GM12878 (cell line): ENCODE results near the gene FKBP14.

Source experiments
- CHD2 ChIP-seq: IDR thresholded peaks from 2 replicates; pipeline ENCODE4 v1.6.1; 2011; ENCODE audit warnings: low read depth, low read length, improper control_type of control experiment, borderline replicate concordance
- EP300 ChIP-seq, 2 experiments: fragments of 150-350 bp in 1 of 2; IDR thresholded peaks; 2 replicates each; pipeline ENCODE4 v1.6.1; 2011 to 2012; ENCODE audit warnings: low read depth in 2 of 2, low read length in 2 of 2, borderline replicate concordance in 1 of 2, improper control_type of control experiment in 1 of 2, inconsistent platforms in 1 of 2; ENCODE audit not compliant: control insufficient read depth in 1 of 2
- NFIC ChIP-seq: IDR thresholded peaks from 2 replicates; pipeline ENCODE4 v1.6.1; 2012; ENCODE audit warnings: low read depth, mild to moderate bottlenecking, inconsistent platforms, low read length, moderate library complexity
- PRDM15 ChIP-seq: fragments of 450-650 bp; formaldehyde crosslinking; IDR thresholded peaks from 2 replicates; pipeline ENCODE4 v1.4.0; 2020; ENCODE audit warnings: mild to moderate bottlenecking, moderate library complexity
- RCOR1 ChIP-seq: conservative IDR thresholded peaks from 2 replicates; pipeline ENCODE4 v1.6.1; 2012; ENCODE audit warnings: low read depth, low read length, improper control_type of control experiment
- SKIL ChIP-seq: fragments of 450-650 bp; IDR thresholded peaks from 2 replicates; pipeline ENCODE4 v1.6.1; 2017; ENCODE audit warnings: mild to moderate bottlenecking, low read depth, inconsistent platforms; ENCODE audit not compliant: poor library complexity, severe bottlenecking
- TF ChIP-seq, protein P1 (sequence below), 3 experiments: IDR thresholded peaks in 2 of 3; conservative IDR thresholded peaks in 1 of 3; 2 replicates each; pipeline ENCODE4 v1.5.1; 2011; ENCODE audit warnings: low read depth in 3 of 3, low read length in 3 of 3, mild to moderate bottlenecking in 3 of 3, control low read depth in 2 of 3, moderate library complexity in 2 of 3, inconsistent platforms in 1 of 3, mixed read lengths in 1 of 3; ENCODE audit not compliant: control insufficient read depth in 2 of 3, insufficient read depth in 1 of 3; ENCODE audit errors: extremely low read depth in 1 of 3

DNA sequence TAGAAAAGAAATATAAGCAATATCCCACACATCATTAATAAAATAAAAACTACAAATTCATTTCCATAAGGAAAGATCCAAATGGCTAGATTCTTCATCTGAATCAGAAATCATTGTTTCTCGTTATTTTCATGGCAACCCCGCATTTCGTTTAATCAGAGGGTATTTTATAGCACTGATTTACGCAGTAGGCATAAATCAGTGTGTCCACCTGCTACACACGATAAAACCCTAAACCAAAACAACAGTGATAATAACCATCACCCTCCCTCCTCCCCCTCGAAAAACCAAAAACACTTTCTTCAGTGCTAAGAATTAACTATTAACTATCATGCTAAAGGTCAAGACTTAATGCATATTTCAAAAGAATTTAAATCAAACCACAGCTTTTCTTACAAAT lies 16.5 kb downstream of the FKBP14 start:
- no peak for TF ChIP-seq SKIL
- TF ChIP-seq, protein P1, sequence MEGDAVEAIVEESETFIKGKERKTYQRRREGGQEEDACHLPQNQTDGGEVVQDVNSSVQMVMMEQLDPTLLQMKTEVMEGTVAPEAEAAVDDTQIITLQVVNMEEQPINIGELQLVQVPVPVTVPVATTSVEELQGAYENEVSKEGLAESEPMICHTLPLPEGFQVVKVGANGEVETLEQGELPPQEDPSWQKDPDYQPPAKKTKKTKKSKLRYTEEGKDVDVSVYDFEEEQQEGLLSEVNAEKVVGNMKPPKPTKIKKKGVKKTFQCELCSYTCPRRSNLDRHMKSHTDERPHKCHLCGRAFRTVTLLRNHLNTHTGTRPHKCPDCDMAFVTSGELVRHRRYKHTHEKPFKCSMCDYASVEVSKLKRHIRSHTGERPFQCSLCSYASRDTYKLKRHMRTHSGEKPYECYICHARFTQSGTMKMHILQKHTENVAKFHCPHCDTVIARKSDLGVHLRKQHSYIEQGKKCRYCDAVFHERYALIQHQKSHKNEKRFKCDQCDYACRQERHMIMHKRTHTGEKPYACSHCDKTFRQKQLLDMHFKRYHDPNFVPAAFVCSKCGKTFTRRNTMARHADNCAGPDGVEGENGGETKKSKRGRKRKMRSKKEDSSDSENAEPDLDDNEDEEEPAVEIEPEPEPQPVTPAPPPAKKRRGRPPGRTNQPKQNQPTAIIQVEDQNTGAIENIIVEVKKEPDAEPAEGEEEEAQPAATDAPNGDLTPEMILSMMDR (IDR thresholded peaks at IDR 0.05 in 2 of 3, conservative IDR thresholded peaks at IDR 0.05 in 1 of 3; ENCODE audit: control insufficient read depth in 2 of 3, extremely low read depth in 1 of 3, insufficient read depth in 1 of 3, low read depth in 3 of 3, low read length in 3 of 3): no peak
- no peak for TF ChIP-seq RCOR1
- no peak for TF ChIP-seq NFIC
- TF ChIP-seq EP300 (IDR thresholded peaks at IDR 0.05; ENCODE audit: borderline replicate concordance in 1 of 2, control insufficient read depth in 1 of 2, low read depth in 2 of 2, low read length in 2 of 2): no peak
- no peak for TF ChIP-seq PRDM15 (CRISPR knock-in tag)
- TF ChIP-seq CHD2: no peak
